Fibroblast of gingiva (primary cell): ENCODE data around the gene AK5.

Experiments
- DNase-seq: peaks from one replicate; pipeline ENCODE4 v3.0.0-alpha.2; 2011; ENCODE audit warnings: low read depth

The AK5 gene

DNA sequence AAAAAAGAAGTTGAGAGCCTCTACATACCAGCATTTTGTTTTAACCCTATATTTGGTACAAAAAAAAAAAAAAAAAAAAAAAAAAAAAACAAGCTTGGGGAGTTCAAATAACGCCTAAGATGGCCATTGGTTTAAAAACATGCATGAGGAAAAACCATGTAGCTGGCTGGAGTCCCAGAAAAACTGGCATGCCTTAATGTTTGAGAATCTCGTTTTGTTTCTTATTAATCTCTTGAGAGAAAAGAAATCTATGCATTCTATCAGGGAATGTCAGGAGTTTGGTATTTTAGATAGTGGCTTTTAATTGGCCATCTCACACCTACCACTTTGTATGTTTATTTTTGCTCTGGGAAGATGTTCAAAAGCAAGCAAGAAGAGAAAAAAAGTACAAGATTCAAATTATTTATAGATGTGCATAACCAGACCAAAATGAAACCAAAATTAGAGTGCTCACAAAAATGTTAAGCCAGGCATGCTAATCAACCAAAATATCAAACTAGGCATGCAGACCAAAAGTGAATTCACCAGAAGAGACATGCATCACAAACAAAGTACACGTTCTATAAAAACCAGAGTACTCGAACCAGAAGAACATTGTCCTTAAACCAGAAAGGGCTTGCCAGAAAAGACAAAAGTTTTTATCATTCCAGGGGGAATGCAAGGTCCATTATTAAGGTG, 156.6 kb downstream of the AK5 start:
- DNase-seq: peak; percentile 70

DNA sequence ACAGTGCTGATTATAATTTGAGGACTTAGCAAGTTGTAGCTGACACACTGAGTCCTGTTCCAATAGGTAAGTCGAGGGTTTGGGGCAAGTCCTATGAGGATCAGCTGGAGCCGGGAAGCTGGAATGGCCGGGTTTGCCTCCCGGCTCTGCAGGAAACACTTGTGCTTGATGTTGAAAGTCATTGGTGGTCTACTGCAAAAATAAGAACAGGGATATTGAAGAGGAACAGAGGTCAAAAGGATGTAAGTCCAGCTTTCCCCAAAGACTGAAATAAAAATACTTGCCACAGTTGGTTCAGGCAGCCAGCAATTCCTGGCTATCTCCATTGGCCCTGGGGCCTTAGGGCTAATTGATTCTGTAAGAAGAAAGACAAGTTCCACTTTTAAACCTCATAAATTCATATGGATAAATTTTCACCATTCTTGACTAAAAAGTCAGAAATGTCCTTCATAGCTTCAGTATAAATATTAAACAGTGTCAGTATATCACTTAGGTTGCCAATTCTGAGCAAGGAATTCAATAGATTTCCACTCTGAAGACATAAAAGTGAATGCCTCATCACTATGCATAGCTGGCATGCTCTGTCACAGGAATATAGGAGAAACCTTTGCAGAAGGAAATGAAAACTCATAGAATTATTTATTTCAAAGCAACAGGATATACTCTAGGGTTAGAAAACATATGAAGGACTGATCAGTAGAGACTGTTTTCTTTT, 165.2 kb downstream of the AK5 start:
- DNase-seq: no peak

DNA sequence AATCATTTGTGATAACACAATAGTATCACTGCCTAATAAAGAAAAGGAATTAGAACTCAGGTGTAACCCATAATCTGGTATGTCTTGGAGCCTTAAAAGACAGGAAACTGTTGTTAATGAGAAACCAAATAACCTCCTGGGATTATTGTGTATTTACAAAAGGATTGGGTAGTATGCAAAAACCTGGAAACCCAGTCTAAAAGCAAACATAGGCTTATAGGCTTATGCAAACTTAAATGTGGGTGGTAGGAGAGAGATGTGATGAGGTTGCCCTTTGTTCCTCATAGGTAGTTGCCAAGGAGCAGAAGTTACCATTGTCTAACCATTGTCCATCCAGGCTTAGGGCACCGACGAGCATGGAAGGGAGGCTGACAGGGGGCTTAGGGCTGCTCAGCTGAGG, 165.8 kb downstream of the AK5 start:
- no peak for DNase-seq

DNA sequence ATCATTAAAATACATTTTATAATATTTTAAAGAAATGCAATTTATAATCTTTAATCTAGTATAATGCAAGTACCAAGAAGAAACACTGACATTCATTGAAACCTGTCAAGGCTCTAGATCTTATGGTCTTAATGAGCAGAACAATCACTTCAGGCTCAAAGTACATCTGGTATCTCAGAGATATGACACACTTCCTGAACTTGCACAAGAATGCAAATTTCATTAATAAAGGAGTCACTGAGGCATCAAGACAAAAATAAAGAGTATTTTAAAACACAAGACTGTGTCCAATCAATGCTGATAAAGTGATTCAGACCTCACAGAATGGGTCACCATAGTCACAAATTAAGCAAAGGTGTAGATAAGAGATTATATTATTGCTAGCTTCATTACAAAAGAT, 178.1 kb downstream of the AK5 start:
- no peak for DNase-seq

DNA sequence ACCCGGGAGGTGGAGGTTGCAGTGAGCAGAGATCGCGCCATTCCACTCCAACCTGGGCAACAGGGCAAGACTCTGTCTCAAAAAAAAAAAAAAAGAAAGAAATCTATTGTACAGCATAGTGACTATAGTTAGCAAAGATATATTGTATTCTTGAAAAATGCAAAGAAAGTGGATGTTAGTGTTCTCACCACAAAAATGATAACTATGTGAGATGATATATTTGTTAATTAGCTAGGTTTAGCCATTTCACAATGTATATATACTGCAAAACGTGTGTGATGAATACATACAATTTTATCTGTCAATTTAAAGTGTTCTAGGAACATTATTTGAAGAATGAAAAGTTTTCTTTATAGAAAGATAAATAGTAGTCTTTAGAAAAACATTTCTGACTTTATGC, 179.9 kb downstream of the AK5 start:
- DNase-seq: no peak

DNA sequence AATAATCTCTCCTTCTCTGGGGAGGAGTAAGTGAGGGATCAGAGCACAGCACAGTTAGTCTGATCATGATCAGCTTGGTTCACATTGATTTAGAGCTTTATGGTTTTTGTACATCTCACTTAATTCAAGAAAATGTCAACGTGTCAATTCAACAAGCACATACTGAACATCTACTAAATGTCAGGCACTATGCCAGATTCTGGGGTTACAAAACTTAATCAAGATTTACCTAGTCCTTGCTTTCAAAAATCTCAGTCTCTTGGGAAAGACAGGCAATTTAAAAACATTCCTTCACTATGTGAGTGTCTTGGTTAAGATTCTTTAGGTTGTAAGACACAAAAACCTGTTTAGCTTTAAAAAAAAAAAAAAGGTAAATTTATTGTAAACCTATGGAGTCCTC, 181.4 kb downstream of the AK5 start:
- DNase-seq: no peak

DNA sequence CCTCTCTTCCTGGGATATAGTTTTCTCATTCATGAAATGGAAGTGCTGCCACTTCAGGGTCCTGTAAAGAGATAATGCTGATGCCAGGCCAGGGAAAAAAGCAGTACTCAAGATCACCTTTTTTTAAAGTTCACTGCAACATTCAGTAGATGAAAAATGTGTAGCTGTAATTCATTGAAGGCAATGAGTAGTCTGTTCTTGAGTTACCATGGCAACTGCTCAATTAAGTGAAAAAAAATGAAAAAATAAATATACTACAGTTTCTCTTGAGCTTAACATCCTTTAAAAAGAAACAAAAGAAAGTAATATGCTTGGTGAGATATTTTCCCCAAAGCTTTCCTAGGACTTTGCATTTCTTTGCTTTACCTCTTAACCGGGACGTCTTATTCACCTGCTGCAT, 183.3 kb downstream of the AK5 start:
- DNase-seq: no peak

DNA sequence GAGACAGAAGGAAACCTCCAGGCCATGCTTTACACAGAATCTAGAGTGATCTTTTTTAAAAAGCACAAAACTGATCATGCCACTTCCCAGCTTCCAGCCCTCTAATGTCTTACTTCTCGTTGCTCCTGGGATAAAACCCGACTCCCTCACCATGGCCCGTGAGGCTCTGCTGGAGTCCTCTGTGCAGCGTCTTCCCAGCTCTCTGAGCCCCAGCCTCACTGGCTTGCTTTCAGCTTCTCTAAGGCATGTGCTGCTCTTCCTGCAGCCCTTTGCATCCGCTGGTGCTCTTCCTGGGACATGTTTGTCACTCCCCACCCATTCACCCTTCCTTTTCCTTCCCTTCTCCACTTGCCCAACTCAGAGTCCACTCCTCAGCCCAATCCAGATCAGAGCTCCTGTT, 184.1 kb downstream of the AK5 start:
- DNase-seq: no peak

DNA sequence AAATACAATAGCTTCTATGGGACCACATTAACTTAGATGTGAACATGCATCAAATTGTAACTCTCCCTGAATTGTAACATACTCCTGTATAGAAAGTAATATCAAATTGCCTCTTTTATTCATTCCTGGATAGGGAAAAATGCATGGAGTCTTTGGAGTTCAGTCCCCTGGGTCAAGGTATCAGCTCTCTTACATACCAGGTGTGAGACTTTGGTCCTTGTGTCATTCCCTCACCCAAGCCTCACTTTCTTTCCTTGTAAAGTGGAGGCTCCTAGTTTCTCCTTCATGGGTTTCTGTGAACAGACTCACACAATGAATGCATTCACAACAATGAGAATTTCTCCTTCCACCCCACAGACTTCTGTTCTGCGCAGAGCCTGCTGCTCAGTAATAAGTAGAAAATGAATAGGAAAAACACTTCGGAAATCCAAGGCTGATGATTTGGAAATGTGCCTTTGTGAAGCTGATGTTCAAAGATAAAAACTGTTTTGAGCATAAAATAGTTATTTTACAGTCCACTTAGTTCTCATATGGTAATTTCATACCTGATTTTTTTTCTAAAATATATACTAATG, 185.3 kb downstream of the AK5 start:
- no peak for DNase-seq

DNA sequence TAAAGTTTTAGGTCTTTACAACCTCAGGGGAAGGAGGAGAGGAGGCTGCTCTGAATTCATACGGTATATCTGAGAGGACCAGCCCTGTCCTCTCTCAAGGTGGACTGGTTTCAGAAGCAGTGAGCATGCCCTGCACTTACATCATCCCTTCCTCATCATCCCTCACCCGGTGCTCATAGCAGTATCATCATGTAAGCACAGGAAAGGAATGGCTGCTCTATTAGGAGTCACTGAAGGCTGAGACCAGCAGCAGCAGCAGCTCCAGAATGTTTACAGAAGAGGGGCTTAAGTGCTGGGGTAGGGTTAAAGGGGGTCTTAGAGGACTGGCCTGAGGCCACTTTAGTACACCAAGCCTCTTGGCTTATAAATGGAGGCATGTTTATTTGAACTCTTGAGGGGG, 185.9 kb downstream of the AK5 start:
- DNase-seq: no peak

DNA sequence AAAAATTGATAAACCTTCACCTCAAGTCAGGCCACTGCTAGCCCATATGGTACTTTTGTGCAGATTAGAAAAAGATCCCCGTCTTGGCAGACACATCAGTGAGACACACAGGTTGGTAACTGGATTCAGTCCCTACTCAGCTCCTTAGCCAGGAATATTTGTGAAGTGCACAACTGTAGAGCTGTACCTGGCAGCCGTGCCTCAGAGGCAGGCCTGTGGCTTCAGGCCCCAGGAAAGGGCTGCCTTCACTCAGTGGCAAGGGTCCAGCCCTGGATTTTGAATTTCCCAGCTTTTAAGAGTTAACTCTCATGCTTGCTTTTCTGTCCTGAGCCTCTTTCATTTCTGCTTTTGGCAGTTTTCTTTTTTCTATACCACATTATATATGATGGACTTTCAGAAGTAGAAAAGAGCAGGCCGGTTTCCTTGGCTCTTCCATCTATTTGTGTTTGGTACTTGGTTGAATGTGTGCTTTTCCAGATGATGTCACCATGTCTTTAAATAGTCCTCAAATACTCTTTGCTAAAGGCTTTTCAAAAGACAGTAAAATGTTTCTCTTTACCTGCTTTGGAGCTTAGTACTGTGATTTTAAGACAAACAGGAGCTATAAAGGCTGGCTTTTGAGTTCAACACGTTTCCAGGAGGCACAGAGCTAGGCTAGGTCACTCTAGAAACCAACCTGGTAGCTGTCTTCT, 186.6 kb downstream of the AK5 start:
- no peak for DNase-seq

DNA sequence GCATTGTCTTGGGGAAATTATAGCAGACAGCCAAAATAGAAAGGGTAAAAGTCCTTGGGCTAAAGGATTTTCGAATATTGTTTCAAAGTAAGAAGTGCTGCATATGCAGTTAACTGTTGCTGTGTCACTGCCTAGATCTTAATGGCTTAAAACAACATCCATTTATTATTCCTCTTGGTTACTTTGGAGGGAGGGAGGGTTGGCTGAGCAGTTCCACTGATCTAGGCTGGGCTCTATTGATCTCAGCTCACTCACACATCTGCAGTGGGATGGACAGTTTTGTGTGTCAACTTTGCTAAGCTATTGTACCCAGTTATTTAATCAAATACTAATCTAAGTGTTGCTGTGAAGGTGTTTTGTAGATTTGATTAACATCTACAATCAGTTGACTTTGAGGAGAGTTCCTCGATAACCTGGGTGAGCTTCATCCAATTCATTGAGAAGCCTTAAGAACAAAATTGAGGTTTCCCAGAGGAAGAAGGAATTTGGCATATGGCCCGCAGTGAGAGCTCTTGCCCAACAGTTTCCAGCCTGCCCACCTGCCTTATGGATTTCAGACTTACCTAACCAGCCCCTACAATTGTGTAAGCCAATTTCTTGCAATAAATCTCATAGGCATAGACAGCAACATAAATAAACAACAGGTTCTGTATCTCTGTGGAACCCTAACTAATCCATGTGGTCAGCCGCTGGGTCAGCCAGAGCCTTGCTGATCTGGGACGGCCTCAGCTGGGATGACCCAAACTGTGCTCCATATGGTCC, 187.3 kb downstream of the AK5 start:
- DNase-seq: no peak

DNA sequence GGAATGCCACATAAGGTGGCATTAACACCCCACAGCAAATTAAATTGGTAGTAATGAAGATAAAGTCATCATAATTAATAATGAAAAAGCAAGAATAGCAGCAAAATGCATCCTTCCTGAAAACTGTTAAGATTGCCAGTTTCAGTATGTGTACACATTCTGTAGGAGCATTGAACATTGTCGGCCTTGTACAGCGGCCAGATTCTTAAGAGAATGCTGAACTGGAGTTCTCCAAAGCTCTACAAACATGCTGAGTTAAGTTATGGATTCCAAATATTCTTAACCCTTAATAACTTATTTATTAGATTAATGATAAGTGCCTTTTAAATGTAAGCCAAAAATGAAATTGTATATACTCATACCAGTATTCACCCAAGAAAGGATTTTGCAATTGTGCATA, 189.9 kb downstream of the AK5 start:
- no peak for DNase-seq

DNA sequence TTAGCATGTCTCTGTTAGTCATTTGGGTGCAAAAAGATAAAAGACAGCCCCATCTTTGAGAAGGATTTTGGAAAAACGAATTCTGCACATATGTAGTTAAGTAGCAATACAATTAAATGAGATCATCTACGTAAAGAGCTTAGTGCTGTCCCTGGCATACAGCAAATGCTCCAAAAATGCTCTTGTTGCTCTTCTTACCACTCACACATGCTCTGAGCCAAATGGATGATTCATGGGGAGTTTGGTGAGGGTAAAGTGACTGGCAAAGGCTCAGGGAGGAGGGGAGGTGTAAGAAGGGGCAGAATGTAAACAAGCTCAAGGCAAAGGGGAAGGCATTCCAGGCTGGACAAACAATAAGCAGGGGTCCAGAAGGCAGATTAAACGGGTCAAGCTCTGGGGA, 191.9 kb downstream of the AK5 start:
- peak; percentile 83 for DNase-seq

DNA sequence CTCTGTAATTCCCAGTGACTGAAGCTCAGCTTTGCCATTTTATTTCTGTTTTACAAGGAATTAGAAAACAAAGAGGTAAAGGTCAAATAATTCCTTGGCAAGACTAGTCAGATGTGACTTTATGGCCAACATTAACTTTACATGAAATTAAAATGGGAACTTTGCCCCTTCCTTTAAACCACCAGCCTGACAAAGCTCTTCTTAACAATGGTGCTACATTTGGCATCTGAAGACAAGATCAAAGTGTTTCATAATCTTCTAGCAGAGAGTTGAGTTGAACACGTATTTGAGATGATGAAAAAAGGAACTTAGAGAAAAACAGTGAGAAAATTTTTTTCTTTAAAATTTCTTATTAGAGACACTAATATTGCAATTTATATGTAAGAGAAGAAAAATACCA, 193.8 kb downstream of the AK5 start:
- DNase-seq: no peak

DNA sequence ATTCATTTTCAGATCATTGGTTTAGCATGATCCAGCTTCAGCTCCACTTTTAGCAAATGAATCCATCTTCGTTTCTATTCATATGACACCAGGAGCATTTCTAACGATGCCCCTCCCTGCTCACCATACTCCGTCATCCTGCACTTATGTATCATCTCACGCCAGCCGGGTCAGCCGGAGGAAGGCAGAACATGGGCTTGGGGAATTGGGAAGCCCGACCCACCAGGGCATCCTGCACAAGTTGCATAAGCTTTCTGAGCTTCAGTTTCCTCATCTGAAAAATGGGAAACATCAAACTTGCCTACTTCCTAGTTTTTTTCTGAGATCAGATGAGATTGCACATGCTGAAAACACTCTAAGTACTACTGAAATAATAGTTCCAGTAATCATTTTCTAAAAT, 194.7 kb downstream of the AK5 start:
- no peak for DNase-seq

DNA sequence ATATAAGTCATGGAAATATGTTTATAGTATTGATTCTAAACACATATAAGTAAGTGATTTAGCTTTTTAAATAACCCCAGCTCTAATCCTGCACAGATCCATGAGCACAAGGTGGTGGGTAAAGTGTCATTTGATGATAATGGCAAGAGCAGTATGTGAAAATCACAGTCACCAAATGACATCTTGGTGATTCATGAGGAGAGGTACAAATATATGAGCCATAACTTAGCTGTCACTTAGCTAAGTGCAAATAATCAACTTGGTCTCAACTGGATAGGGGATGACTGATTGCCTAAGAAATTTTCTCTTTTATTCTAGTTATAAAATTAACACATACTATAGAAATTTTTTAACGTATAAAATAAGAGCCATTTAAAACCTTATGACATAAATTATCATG, 202.5 kb downstream of the AK5 start:
- DNase-seq: no peak

DNA sequence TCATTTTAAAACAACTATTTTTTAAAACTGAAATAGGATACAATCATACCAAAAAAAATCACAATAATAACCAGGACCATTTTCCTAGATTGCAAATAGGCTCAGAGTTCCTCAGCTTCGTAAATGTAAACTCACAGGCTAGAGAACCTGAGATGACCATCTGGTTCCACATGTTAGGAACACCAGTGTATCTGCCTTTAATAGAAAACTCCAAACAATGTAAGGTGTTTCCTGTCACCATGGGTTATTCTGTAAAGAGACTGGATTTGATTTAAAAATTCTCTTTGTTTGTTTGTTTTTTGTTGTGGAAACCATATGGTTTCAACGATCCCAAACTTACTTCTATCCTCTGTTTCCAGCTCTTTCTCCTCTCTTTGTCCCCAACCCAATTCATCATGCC, 203.1 kb downstream of the AK5 start:
- DNase-seq: peak; percentile 29

DNA sequence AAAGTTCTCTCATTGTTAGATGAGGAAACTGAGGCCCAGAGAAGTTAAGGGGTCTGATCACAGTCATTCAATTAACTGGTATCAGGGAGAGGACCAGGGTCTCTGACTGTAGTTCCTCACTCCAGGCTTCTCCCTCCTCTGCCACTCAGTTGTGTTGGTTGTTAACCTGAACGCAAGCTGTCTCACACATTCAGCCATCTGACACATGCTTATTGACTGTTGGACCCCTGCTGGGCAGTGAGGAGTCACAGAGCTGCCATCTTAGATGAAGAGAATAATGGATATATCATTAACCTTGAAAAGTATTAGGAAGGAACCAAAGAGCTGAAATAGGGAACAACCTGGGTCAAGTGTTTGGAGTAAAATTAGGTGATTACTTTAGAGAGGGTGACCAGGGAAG, 205.8 kb downstream of the AK5 start:
- no peak for DNase-seq

DNA sequence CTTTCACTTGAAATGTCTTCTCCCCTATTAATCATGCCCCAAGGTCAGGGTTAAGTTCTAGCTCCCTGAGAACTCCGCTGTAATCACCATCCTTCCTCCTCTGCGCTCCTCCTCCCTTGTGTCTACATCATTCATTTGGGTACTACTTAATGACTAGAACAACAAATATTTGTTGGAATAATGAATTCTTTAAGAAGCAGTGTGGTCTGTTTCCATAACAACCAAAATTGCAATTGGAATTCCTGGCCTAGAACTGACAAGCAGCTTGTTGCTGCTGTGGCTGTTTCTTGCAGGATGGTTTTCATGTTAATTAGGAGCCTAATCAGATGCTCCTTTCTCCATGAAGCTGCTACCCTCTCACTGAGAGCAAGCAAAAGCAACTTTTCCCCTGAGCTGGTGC, 208.1 kb downstream of the AK5 start:
- DNase-seq: peak; percentile 50

DNA sequence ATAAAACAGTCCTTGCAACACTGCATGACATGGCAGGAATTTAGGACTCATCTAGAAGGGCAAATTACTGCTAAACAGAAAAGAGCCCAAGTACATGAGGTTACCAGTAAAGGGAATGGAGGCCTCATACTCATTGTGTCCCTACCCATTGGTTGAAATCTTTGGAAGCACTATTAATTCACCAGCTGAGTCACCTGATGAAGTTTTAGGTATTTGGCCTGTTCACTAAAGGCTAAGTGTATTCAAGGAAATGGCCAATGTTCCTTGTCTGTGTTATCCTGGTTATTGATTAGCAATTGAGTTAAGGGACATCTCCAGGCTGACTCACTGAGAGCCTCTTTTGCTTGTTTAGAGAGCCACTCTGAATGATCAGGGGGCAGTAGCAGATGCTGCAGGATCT, 212.2 kb downstream of the AK5 start:
- DNase-seq: no peak

DNA sequence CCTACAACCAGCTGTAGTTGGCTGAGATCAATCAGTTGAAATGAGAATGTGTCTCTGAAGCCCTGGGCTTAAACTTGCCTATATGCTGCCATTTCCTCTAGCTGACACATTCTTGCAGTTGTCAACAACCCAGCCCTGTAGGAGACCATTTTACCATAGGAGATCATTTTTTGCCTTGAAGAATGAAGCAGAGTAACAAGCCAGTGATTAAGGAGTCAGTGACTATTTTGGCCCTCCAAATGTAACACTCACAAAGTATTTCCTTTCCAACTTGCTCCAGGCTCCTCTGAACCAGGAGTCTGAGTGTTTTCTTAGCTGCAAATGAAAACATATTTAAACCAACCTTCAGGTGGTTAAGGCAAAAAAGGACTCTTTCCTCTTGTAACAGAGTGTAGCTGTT, 217.1 kb downstream of the AK5 start:
- DNase-seq: no peak
